HG02970 (cell line): ENCODE measurements around the gene IL17RA.

ENCODE experiments used
- ATAC-seq: cut with Tn5 transposase; IDR thresholded peaks from one replicate; pipeline ENCODE4 v1.9.1; 2021; ENCODE audit warnings: mild to moderate bottlenecking, moderate library complexity, moderate number of reproducible peaks; ENCODE audit not compliant: unreplicated experiment, low FRiP score

Gene IL17RA

GRCh38 chr22:17083255-17083654 is 1.5 kb upstream of the IL17RA start:
- no peak for ATAC-seq

DNA sequence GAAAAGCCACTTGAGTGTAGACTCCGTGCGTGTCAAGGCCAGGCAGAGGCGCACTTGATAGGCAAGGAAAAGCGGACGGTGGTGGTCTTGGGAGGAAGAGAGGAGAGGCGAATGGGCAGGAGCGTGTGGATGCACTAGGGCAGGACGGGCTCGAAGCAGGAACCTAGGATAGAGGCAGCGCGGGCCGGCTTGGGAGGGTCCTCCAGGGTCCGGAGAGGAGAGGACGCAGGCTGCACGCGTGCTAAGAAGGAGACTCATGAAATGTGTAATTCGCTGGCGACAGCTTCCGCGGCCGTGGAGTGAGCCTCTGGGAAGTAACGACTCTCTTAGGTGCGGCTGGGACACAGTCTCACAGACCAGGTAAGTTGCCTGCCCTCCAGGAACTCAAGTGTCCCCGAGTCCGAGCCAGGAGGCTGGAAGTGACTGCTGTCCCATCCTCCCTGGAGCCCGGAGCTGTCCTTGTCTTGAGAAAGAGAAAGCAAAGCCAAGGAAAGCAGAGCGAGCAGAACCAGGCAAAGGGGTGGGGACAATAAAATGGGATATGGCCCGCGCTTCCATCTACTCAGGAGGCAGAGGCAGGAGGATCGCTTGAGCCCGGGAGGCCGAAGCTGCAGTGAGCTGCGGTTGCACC is 874 bp upstream of the IL17RA start:
- no peak for ATAC-seq

DNA sequence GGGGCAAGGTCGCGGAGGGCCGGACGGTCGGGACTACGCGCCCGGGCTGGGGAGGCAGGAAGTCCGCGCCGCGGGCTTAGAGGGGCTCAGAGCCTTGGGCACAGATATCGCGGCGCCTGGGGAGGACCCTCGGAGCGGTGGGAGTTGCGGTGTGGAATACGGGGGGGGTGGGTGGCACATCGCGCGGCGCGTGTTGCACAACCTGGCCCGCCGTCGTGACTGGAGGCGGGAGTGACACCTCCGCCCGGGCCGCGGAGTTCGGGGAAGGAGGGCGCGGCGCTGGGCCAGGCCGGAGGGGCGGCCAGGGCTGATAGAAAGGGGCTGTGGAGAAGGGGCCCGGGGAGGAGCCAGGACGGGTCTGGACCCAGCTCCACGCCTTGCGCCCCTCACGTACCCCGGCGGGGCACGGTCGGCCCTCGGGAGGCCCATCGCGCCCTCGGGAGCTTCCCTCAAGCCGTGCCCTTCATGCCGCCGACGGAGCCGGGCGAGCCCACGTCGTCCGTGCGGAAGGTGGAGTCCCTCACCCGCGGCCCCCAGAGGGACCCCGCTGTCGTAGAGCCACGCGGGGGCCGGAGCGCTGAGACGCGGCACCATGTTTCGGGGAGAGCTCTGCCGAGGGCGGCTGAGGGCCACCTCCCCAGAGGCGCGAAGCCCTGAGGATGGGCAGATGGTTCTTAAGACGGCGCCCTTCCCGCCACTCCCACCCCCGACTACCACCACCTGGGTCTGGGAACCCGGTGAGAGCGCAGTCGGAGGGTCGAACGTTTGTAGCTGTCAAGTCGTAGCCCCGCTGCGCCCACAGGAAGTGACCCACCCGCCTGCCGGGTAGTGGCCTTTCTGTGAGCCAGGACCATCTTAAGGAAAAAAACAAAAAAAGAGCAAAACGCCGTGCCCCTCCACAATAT is 729 bp downstream of the IL17RA start:
- ATAC-seq, result no peak

- no peak for ATAC-seq
Measured at GRCh38 chr22:17086296-17086695, 1.5 kb downstream of the IL17RA start.

- ATAC-seq, result no peak
Measured at GRCh38 chr22:17086788-17087497, 2.1 kb downstream of the IL17RA start.

GRCh38 chr22:17087498-17088131 is 2.8 kb downstream of the IL17RA start:
- ATAC-seq, result no peak

DNA sequence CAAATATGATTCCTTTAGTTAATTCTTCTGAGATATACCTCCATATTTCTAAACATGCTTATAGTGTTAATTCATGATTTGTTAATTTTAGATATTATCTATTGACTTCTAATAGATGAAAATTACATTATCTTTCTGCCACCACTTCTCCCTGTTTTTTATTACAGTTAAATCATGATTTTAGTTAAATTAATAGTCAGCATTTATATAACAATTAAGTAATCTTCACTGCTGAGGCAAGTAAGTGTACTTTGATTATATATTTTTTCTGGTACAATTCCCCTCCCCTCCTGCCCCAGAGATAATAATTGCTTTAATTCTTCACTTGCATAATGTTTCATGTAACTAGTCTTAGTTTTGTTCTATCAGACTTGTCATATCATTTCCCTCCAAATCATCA is 5.8 kb downstream of the IL17RA start:
- ATAC-seq, result no peak

GRCh38 chr22:17091851-17092250 is 7.1 kb downstream of the IL17RA start:
- no peak for ATAC-seq

GRCh38 chr22:17093081-17093480 is 8.3 kb downstream of the IL17RA start:
- no peak for ATAC-seq

DNA sequence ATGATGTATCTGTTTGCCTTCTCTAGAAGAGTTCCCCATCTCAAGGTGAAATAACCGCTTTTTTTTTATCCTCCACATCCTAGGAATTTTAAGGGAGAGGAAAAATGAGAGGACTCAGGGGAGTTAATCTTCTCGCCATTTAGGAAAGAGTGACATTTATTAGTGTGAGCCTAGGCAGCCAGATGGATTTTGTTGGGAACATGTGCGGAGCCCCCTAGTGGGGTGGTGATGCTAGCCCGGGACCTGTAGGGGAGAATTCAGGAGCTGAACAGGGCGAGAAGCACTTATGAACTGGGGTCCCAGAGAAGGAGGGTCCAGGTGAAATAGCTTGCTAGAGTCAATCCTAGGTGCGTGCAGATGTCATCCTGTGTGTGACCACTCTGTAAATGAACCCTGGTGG is 10.7 kb downstream of the IL17RA start:
- no peak for ATAC-seq

DNA sequence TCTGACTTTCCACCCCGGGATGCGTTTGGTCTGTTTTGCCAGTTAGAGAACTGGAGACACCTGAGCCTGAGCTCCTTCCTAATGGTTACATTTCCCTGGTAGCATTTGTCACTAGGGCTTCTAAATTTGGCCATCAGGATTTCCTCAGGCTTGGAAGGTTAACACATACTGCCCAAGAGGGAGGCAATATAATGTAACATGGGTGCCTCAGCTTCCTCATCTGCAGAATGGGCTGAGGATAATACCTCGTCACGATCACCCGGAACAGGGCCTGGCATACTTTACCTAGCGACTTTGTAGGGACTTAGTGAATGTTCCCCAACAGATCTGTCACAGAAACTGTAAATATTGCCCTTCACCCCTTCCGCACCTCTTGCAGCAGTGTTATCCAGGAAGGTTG is 11.3 kb downstream of the IL17RA start:
- no peak for ATAC-seq

- ATAC-seq, result no peak
Measured at GRCh38 chr22:17097062-17097461, 12.3 kb downstream of the IL17RA start.

DNA sequence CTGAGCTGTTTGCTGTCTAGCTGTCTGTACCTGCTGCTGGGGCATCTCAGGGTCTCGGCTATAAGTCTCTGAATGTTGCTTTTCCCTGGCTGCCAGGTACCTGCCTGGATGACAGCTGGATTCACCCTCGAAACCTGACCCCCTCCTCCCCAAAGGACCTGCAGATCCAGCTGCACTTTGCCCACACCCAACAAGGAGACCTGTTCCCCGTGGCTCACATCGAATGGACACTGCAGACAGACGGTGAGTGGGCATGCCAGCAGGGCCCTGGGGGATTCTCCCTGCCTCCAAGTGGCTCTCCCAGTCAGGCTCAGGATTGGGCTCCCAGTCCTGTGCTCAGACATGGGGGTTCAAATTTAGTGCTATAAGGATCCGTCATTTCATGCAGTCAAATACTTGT is 12.9 kb downstream of the IL17RA start:
- no peak for ATAC-seq

DNA sequence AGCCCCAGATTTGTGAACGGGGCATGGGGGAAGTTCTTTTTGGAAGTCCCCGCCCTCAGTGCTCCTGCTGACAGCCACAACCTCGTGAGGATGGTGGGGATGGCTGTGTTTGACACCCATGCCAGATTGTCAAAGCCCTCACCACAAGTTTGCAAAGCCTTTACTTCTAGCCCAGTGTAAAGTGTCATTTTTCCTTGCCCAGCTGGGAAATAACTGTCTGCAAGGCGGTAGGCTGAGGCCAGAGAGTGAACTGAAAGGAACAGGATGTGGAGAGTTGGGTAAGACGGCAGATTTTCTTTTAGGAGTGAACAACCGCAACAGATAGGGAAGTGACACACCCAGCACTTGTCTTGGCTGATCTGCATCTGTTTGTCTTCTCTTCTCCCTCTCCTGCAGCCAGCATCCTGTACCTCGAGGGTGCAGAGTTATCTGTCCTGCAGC is 13.6 kb downstream of the IL17RA start:
- ATAC-seq, result no peak

DNA sequence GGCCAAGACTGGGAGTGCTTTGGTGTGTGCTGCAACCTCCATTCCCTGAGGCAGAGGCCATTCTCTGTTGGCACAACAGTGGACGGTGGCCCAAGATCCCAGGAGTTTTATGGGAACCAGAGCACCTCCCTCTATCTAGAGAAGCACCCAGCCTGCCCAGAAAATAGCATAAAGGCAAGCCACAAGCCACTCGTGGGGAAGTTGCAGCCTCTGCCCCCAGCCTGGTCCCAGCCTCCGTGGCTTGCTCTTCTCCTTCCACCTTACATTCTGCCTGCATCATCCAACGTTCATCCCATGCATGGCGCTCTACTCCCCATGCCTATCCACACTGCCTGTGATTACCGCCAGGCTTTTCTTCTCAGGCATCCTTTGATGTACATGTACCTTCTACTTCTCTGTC is 15.8 kb downstream of the IL17RA start:
- no peak for ATAC-seq

DNA sequence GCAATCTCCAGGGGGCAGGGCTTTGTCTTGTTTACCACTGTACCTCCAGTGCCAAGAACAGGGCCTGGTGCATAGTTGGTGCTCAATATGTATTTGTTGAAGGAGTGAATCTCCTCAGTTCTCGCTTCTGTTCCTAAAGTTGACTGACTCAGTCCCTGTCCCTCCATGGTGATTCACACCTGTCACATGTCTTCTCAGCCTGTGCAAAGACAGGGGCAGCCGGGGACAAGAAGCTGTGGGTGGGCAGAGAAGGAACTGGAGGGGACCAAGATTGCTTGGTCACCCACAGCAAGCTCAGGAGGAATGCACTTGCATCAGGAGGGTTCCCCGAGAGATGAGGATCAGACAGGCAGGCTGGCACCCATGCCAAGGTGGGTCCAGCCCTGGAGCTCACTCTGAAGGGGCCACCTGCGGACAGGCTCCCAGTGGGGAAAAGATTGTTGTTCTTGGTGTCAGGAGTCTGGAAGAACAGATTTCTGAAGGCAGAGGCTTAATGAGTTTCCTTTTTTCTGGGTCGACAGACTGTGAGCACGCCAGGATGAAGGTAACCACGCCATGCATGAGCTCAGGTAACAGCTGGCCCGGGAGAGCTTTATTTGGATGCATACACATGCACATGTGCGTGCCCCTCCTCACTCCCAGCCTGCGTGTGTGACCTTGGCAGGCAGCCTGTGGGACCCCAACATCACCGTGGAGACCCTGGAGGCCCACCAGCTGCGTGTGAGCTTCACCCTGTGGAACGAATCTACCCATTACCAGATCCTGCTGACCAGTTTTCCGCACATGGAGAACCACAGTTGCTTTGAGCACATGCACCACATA is 16.9 kb downstream of the IL17RA start:
- ATAC-seq, result no peak

GRCh38 chr22:17102297-17102667 is 17.5 kb downstream of the IL17RA start:
- ATAC-seq, result no peak

DNA sequence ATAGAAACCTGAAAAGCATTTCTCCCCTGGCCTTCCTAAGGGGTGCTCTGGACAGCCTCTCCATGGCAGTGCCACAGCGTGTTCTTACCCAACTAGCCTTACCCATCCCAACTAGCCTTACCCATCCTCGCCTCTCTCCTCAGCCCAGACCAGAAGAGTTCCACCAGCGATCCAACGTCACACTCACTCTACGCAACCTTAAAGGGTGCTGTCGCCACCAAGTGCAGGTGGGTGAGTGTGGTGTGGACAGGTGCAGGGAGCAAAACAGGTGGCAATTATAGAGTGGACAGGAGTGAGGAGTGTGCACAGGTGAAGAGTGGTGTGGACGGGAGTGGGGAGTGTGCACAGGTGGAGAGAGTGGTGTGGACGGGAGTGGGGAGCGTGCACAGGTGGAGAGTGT is 18.6 kb downstream of the IL17RA start:
- no peak for ATAC-seq

DNA sequence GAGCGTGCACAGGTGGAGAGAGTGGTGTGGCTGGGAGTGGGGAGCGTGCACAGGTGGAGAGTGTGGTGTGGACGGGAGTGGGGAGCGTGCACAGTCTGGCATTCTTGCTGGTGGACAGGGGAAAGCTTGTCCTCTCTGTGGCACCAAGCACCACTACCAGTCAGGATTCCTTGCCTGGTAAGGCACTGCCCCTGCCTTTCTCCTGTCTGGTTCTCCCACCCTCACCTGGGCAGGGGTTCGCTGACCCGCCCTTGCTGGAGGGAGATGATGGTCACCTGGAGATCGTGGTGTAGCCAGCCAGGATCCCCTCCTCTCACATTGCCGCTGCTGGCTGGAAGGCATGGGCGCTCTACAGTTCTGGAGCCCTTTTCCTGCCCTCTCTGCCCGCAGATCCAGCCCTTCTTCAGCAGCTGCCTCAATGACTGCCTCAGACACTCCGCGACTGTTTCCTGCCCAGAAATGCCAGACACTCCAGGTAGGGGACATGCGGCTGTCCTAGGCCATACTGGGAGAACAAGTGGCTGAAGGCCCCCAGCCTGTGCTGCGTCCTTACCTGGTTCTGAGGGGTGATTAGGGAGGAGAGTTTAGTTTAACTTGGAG is 19.6 kb downstream of the IL17RA start:
- ATAC-seq, result no peak
